ENCODE data around the gene SPINT4.

GRCh38 chr20:45704969-45705637 lies 17.0 kb upstream of the SPINT4 start, which contains the start of gene WFDC10B:
- no peak for TF ChIP-seq CTBP1 (IDR thresholded peaks at IDR 0.05; ENCODE audit: borderline replicate concordance)
- TF ChIP-seq FOXA1 (IDR thresholded peaks at IDR 0.05) = no peak
- no peak for TF ChIP-seq FOXM1 (IDR thresholded peaks at IDR 0.05; ENCODE audit: borderline replicate concordance)
- TF ChIP-seq BHLHE40 (IDR thresholded peaks at IDR 0.05; ENCODE audit: borderline replicate concordance) = no peak
